BJ (cell line): Measurements from ENCODE around the gene TXN2. TPM values are rescaled to one million over a fixed set of nuclear protein-coding genes. Genes with fewer than 3 reads are reported as not detected.
A peak's percentile ranks its signal among the peaks of the same experiment; 100 is the strongest.

Experiments
- CTCF ChIA-PET: fragments of 350-600 bp; formaldehyde crosslinking; extraction: SDS; loops from one replicate; lab custom pipeline; 2021; ENCODE audit warnings: antibody characterized with exemption, inconsistent platforms; lab: Yijun Ruan, JAX
- POLR2A ChIA-PET: fragments of 300-600 bp; sonication (Branson Sonifier 250); formaldehyde crosslinking; extraction: SDS; loops from one replicate; lab custom pipeline; 2021; ENCODE audit warnings: antibody characterized with exemption; lab: Charles Lee
- DNase-seq: peaks from one replicate; pipeline ENCODE4 v3.0.0-alpha.2; 2011; ENCODE audit warnings: low read depth
- H3K27me3 ChIP-seq: 2 replicates; pipeline ENCODE4 v1.6.0; 2011; ENCODE audit warnings: low read length; ENCODE audit not compliant: control insufficient read depth, insufficient read depth
- H3K36me3 ChIP-seq: 2 replicates; pipeline ENCODE4 v1.5.1; 2011; ENCODE audit warnings: low read length; ENCODE audit not compliant: control insufficient read depth, insufficient read depth
- H3K4me3 ChIP-seq: 2 replicates; pipeline ENCODE4 v1.5.1; 2011; ENCODE audit warnings: low read depth, mild to moderate bottlenecking, control low read depth, low read length
- CTCF ChIP-seq: IDR thresholded peaks from 2 replicates; pipeline ENCODE4 v1.5.1; 2011; ENCODE audit warnings: low read depth, mild to moderate bottlenecking, control low read depth, inconsistent platforms, low read length, moderate library complexity; ENCODE audit not compliant: insufficient read depth
- polyA plus RNA-seq: library from polyadenylated mRNA; depleted of rRNA; stranded (reverse); fragments of >200 nt; gene quantifications from 2 replicates; pipeline ENCODE4 v1.2.3, GENCODE V29; 2011

TXN2 gene
- polyA plus RNA-seq, 1 experiment, result 192 TPM

GRCh38 chr22:36486619-36487384 is 5.4 kb upstream of the TXN2 start:
- Histone ChIP-seq H3K36me3 (no peaks in the 10 kb centered on the region), H3K4me3 (no peak overlapping the region), H3K27me3 (no peaks in the 10 kb centered on the region)
- TF ChIP-seq CTCF, result peak; percentile 71
- DNase-seq, result no peak
- ChIA-PET POLR2A (no interaction called here), CTCF (interaction anchor here (0.6 to 3.0 kb wide), 33 partner anchors 9 to 344 kb away, joined by 3 to 17 read pairs (median 4); partner anchors contain the start of genes APOL2 and FOXRED2)

- Histone ChIP-seq H3K36me3 (peaks cover 11% of the 10 kb centered on the region), H3K27me3 (no peaks in the 10 kb centered on the region), H3K4me3 (peak overlapping the region; percentile 89)
- DNase-seq, result no peak
- TF ChIP-seq CTCF, result no peak
- POLR2A ChIA-PET, result no interaction called here
- CTCF ChIA-PET, result interaction anchor here (0.9 kb wide), 1 partner anchor 180 kb away, joined by 3 read pairs; no protein-coding TSS in a partner anchor
These were observed 473 bp downstream of the TXN2 start for GRCh38 chr22:36480941-36481392.

GRCh38 chr22:36478966-36479365 is 2.5 kb downstream of the TXN2 start:
- POLR2A ChIA-PET, result no interaction called here
- CTCF ChIA-PET, result interaction anchor here (1.7 to 2.7 kb wide), 2 partner anchors 9 to 178 kb away, joined by 7 to 11 read pairs; no protein-coding TSS in a partner anchor
- Histone ChIP-seq H3K36me3 (peaks cover 19% of the 10 kb centered on the region), H3K27me3 (no peaks in the 10 kb centered on the region), H3K4me3 (no peak overlapping the region)
- DNase-seq, result no peak
- no peak for TF ChIP-seq CTCF

- peaks cover 24% of the 10 kb centered on the region for H3K36me3 ChIP-seq
These were observed 6.1 kb downstream of the TXN2 start for GRCh38 chr22:36475341-36475740.

More at GRCh38 chr22:36475341-36475740, 6.1 kb downstream of the TXN2 start:
- Histone ChIP-seq H3K4me3 (no peak overlapping the region), H3K27me3 (no peaks in the 10 kb centered on the region)
- TF ChIP-seq CTCF, result no peak
- POLR2A ChIA-PET, result no interaction called here
- DNase-seq, result no peak
- CTCF ChIA-PET, result interaction anchor here (0.9 to 3.3 kb wide), 3 partner anchors 10 to 174 kb away, joined by 3 to 12 read pairs (median 3); no protein-coding TSS in a partner anchor
